K562 (cell line): ENCODE data around the gene LDLRAD3. TPM values are rescaled to one million over a fixed set of nuclear protein-coding genes. Genes with fewer than 3 reads are reported as not detected.

ENCODE experiments used
- ATAC-seq: fragments of 200-7000 bp; cut with Tn5 transposase; 3 replicates; pipeline ENCODE4 v1.9.1; 2020; ENCODE audit warnings: moderate library complexity
- BruUV-seq: library from RNA; stranded (reverse); fragments of 400-500 nt; replicated peaks from 2 replicates; lab custom pipeline; 2021; lab: Mats Ljungman, UMichigan
- CTCF ChIA-PET: fragments of 300-600 bp; formaldehyde crosslinking; extraction: SDS; loops from one replicate; lab custom pipeline; 2021; ENCODE audit warnings: low intra/inter-chr PET ratio; lab: Yijun Ruan, JAX
- POLR2A ChIA-PET: fragments of 300-600, 350-650 bp; sonication (Branson Sonifier 250); formaldehyde crosslinking; extraction: SDS; loops from one replicate; lab custom pipeline; 2021; ENCODE audit warnings: antibody characterized with exemption, inconsistent platforms; lab: Yijun Ruan, JAX
- DNase-seq, 4 experiments: peaks; one replicate each; pipeline versions ENCODE4 v3.0.0 to v3.0.0-alpha.2; 2011 to 2018; ENCODE audit warnings: low spot score in 3 of 4, mixed read lengths in 3 of 4; ENCODE audit errors: extremely low read depth in 1 of 4
- FAIRE-seq: peaks from 2 replicates; lab custom pipeline; 2011; peaks lifted over from hg19 to GRCh38; lab: Jason Lieb, UNC
- H2AFZ ChIP-seq: 2 replicates; pipeline ENCODE4 v1.6.0; 2011; ENCODE audit warnings: low read depth, low read length, control low read depth, inconsistent platforms
- H3K27ac ChIP-seq: fragments of 200-600 bp; 3 replicates; pipeline ENCODE4 v1.8.0; 2011; ENCODE audit warnings: low read depth, mild to moderate bottlenecking, control low read depth, inconsistent platforms, low read length, moderate library complexity, mixed read lengths; ENCODE audit errors: extremely low read depth
- H3K27me3 ChIP-seq, 2 experiments: fragments of 300-600 bp in 1 of 2; 2 replicates in 1 of 2; 3 replicates in 1 of 2; pipeline versions ENCODE4 v1.6.0 to v1.8.0; 2011; ENCODE audit warnings: inconsistent platforms in 2 of 2, low read length in 2 of 2, mild to moderate bottlenecking in 1 of 2, mixed read lengths in 1 of 2, moderate library complexity in 1 of 2; ENCODE audit not compliant: control insufficient read depth in 2 of 2, insufficient read depth in 2 of 2
- H3K36me3 ChIP-seq: fragments of 300-600 bp; 3 replicates; pipeline ENCODE4 v1.8.0; 2011; ENCODE audit warnings: mild to moderate bottlenecking, low read length, inconsistent platforms; ENCODE audit not compliant: control insufficient read depth, insufficient read depth
- H3K4me1 ChIP-seq, 2 experiments: fragments of 200-600 bp in 1 of 2; replicated peaks in 1 of 2; 2 replicates in 1 of 2; 3 replicates in 1 of 2; pipeline versions ENCODE4 v1.5.1 to v1.8.0; 2011; ENCODE audit warnings: inconsistent platforms in 2 of 2, low read length in 2 of 2, mild to moderate bottlenecking in 1 of 2, mixed read lengths in 1 of 2, moderate library complexity in 1 of 2; ENCODE audit not compliant: control insufficient read depth in 2 of 2, insufficient read depth in 2 of 2
- H3K4me2 ChIP-seq: 2 replicates; pipeline ENCODE4 v1.6.1; 2011; ENCODE audit warnings: low read length, control low read depth, inconsistent platforms, mixed read lengths; ENCODE audit not compliant: insufficient read depth
- H3K4me3 ChIP-seq: fragments of 200-600 bp; sonication (generic), shearing (Covaris generic); 2 replicates; pipeline ENCODE4 v1.5.1; 2016; ENCODE audit warnings: control low read depth, inconsistent platforms
- H3K79me2 ChIP-seq: fragments of 200-600 bp; 3 replicates; pipeline ENCODE4 v1.8.0; 2011; ENCODE audit warnings: low read length, inconsistent platforms; ENCODE audit not compliant: control insufficient read depth, insufficient read depth
- H3K9ac ChIP-seq, 2 experiments: 2 replicates each; pipeline versions ENCODE4 v1.6.0 to v1.6.1; 2011; ENCODE audit warnings: low read depth in 2 of 2, low read length in 2 of 2, control low read depth in 1 of 2, inconsistent platforms in 1 of 2, mild to moderate bottlenecking in 1 of 2, mixed read lengths in 1 of 2; ENCODE audit not compliant: insufficient read depth in 1 of 2
- H3K9me1 ChIP-seq: one replicate; pipeline ENCODE4 v1.6.0; 2011; ENCODE audit warnings: inconsistent platforms, mild to moderate bottlenecking, low read length, moderate library complexity; ENCODE audit not compliant: control insufficient read depth, insufficient read depth
- H3K9me3 ChIP-seq: replicated peaks from 2 replicates; pipeline ENCODE4 v1.5.1; 2011; ENCODE audit warnings: low read depth, low read length, inconsistent platforms; ENCODE audit not compliant: control insufficient read depth, insufficient read depth
- H4K20me1 ChIP-seq: replicated peaks from 2 replicates; pipeline ENCODE4 v1.6.1; 2011; ENCODE audit warnings: low read length, inconsistent platforms, mixed read lengths; ENCODE audit not compliant: control insufficient read depth, insufficient read depth
- ATF3 ChIP-seq, 2 experiments: fragments of 450-650 bp in 1 of 2; sonication (generic) in 1 of 2; formaldehyde crosslinking in 1 of 2; IDR thresholded peaks in 1 of 2; conservative IDR thresholded peaks in 1 of 2; 2 replicates each; pipeline versions ENCODE4 v1.6.1 to v1.8.1; 2016 to 2023; ENCODE audit warnings: mild to moderate bottlenecking in 2 of 2, moderate library complexity in 2 of 2, inconsistent platforms in 1 of 2, missing genetic modification reagents in 1 of 2
- CGGBP1 ChIP-seq: fragments of 250-450 bp; sonication (Bioruptor Pico); IDR thresholded peaks from 2 replicates; pipeline ENCODE4 v1.9.0; 2021; ENCODE audit warnings: mild to moderate bottlenecking
- GTF3C2 ChIP-seq: IDR thresholded peaks from 3 replicates; pipeline ENCODE4 v1.6.1; 2011; ENCODE audit warnings: borderline replicate concordance, mild to moderate bottlenecking, moderate library complexity; ENCODE audit not compliant: insufficient read length; ENCODE audit errors: extremely low read depth
- MAX ChIP-seq: sonication (generic); formaldehyde crosslinking; IDR thresholded peaks from 2 replicates; pipeline ENCODE4 v1.9.0; 2022; ENCODE audit warnings: mild to moderate bottlenecking, missing genetic modification reagents
- MTA2 ChIP-seq: fragments of 450-650 bp; IDR thresholded peaks from 2 replicates; pipeline ENCODE4 v1.6.1; 2016; ENCODE audit warnings: low read depth
- NR3C1 ChIP-seq: sonication (generic); formaldehyde crosslinking; IDR thresholded peaks from 2 replicates; pipeline ENCODE4 v1.8.1; 2022; ENCODE audit warnings: missing genetic modification reagents
- RBM15 ChIP-seq: fragments of 200-400 bp; formaldehyde crosslinking; IDR thresholded peaks from 2 replicates; pipeline ENCODE4 v1.6.1; 2018; ENCODE audit warnings: mild to moderate bottlenecking, low read length, moderate library complexity; ENCODE audit not compliant: insufficient read depth
- SFPQ ChIP-seq: fragments of 200-400 bp; formaldehyde crosslinking; IDR thresholded peaks from 2 replicates; pipeline ENCODE4 v1.6.1; 2017; ENCODE audit warnings: mild to moderate bottlenecking, low read depth, low read length, moderate library complexity
- SIN3B ChIP-seq: fragments of 450-650 bp; IDR thresholded peaks from 2 replicates; pipeline ENCODE4 v1.6.1; 2017; ENCODE audit warnings: low read depth, mild to moderate bottlenecking, moderate library complexity
- SNAPC5 ChIP-seq: fragments of 250-450 bp; sonication (Bioruptor Pico); IDR thresholded peaks from 2 replicates; pipeline ENCODE4 v1.8.0; 2021; ENCODE audit warnings: moderate library complexity, mild to moderate bottlenecking, inconsistent platforms
- SREBF2 ChIP-seq: sonication (generic); formaldehyde crosslinking; IDR thresholded peaks from 2 replicates; pipeline ENCODE4 v1.4.0; 2020; ENCODE audit warnings: mild to moderate bottlenecking, missing genetic modification reagents
- TCF3 ChIP-seq: sonication (generic); formaldehyde crosslinking; IDR thresholded peaks from 2 replicates; pipeline ENCODE4 v1.4.0; 2020; ENCODE audit warnings: mild to moderate bottlenecking, missing genetic modification reagents
- ZFPM2 ChIP-seq: fragments of 250-450 bp; sonication (Bioruptor Pico); IDR thresholded peaks from 2 replicates; pipeline ENCODE4 v1.5.1; 2022; ENCODE audit warnings: mild to moderate bottlenecking
- WGBS: fragments of 100-300 bp; shearing (Covaris generic); methylation state at CpG from one replicate; pipeline ENCODE4 v1.1.6; 2016; ENCODE audit warnings: low coverage, mixed read lengths; ENCODE audit not compliant: insufficient coverage; ENCODE audit errors: missing lambda C conversion rate; 5-methylcytosine and 5-hydroxymethylcytosine counted together
- in situ Hi-C: fragments of 300-500 bp; cut with MboI; formaldehyde crosslinking; loops from 4 replicates; pipeline ENCODE4 v1.15.0; 2018; ENCODE audit warnings: inconsistent platforms, mixed read lengths
- intact Hi-C: fragments of 100-400 bp; cut with micrococcal nuclease; formaldehyde crosslinking; loops from 2 replicates; pipeline ENCODE4 v1.14.2; 2022
- polyA plus RNA-seq, 8 experiments: library from polyadenylated mRNA; depleted of rRNA in 4 of 8; stranded (reverse) in 5 of 8; unstranded in 3 of 8; fragments of >200 nt; fragmentation: Nextera tagmentation in 2 of 8; fragmentation: Illumina TruSeq in 1 of 8; extraction: Ambion mirVana in 2 of 8; extraction: Trizol in 1 of 8; gene quantifications; 2 replicates each; pipeline versions ENCODE4 v1.2.1 to v1.2.3, GENCODE V29; 2011 to 2014; ENCODE audit warnings: inconsistent platforms in 1 of 8, missing spikeins in 1 of 8
- total RNA-seq, 7 experiments: library from RNA; depleted of rRNA in 6 of 7; stranded (reverse); fragments of >200 nt in 6 of 7; fragmentation: Illumina TruSeq in 2 of 7; extraction: Trizol in 2 of 7; gene quantifications; 2 replicates each; pipeline versions ENCODE4 v1.2.1 to v1.2.3, GENCODE V29; 2011 to 2021; ENCODE audit warnings: low replicate concordance in 1 of 7

Gene LDLRAD3
- total and polyA plus RNA-seq, 9 of the 15 experiments (the other 6 are each of a cell fraction or from before 2014, with no cell fraction given): 0.73 to 7.2 (median 3.5) TPM

GRCh38 chr11:35953081-35953760 lies 9.4 kb downstream of the LDLRAD3 start:
- 11% methylated on average over 13 of the region's 13 CpGs for WGBS
- FAIRE-seq: no peak
- H3K36me3 ChIP-seq: no peaks in the 10 kb centered on the region
- CTCF ChIA-PET: no interaction called here
- intact Hi-C loops: no loop called here
- H3K9ac ChIP-seq: no peak overlapping the region
- H2AFZ ChIP-seq: no peak overlapping the region
- BruUV-seq: no TSS peak
- no peak for ATAC-seq
- H3K79me2 ChIP-seq: no peaks in the 10 kb centered on the region
- DNase-seq: no peak
- in situ Hi-C loops: no loop called here
- H4K20me1 ChIP-seq: 0 out of 2 replicates have a peak, but pooled peaks cover 16% of the 10 kb centered on the region
- no peak overlapping the region for H3K4me2 ChIP-seq
- no peak overlapping the region for H3K4me3 ChIP-seq
- no peaks in the 10 kb centered on the region for H3K9me1 ChIP-seq
- POLR2A ChIA-PET: interaction anchor here (0.7 kb wide), 1 partner anchor 9 kb away, joined by 4 read pairs; the partner anchor contains the start of gene LDLRAD3
- H3K27me3 ChIP-seq: peaks cover 8 to 16% of the 10 kb centered on the region in 2 experiments; a peak in 4 of 5 replicates
- H3K27ac ChIP-seq: no peak overlapping the region
- H3K9me3 ChIP-seq: no peaks in the 10 kb centered on the region
- no peaks in the 10 kb centered on the region for H3K4me1 ChIP-seq
- TF ChIP-seq ZFPM2 (CRISPR knock-in tag) (no peak), NR3C1 (CRISPR knock-in tag) (no peak), SFPQ (no peak), MAX (CRISPR knock-in tag) (no peak), SIN3B (no peak), GTF3C2 (no peak), ATF3 (IDR thresholded peaks at IDR 0.05) (no peak), ATF3 (CRISPR knock-in tag; conservative IDR thresholded peaks at IDR 0.05) (no peak), TCF3 (no peak), SREBF2 (CRISPR knock-in tag) (no peak), RBM15 (no peak), MTA2 (no peak), CGGBP1 (CRISPR knock-in tag) (no peak), SNAPC5 (CRISPR knock-in tag) (no peak)
